ENCODE measurements around the gene SLC22A1.

DNA sequence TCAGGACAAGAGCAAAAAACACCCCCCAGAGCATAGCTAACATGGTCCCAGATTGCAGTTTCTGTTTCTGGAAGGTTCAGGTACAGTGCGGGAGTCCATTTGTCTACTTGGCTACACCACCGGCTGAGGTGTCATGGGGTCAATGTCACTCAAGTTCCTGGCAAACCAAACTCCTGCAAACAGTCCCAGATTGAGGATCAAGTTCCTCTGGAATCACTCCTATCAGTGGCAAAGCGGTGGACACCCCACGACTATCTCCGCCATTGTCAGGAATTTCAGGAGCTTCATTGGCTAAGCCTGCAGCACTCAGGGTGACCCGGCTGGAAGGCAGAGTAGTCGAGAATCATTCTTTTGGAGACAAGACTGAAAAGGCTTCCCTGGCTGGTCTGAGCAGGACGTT lies 41.8 kb downstream of the SLC22A1 start:
- TF ChIP-seq, protein P1, sequence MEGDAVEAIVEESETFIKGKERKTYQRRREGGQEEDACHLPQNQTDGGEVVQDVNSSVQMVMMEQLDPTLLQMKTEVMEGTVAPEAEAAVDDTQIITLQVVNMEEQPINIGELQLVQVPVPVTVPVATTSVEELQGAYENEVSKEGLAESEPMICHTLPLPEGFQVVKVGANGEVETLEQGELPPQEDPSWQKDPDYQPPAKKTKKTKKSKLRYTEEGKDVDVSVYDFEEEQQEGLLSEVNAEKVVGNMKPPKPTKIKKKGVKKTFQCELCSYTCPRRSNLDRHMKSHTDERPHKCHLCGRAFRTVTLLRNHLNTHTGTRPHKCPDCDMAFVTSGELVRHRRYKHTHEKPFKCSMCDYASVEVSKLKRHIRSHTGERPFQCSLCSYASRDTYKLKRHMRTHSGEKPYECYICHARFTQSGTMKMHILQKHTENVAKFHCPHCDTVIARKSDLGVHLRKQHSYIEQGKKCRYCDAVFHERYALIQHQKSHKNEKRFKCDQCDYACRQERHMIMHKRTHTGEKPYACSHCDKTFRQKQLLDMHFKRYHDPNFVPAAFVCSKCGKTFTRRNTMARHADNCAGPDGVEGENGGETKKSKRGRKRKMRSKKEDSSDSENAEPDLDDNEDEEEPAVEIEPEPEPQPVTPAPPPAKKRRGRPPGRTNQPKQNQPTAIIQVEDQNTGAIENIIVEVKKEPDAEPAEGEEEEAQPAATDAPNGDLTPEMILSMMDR (IDR thresholded peaks at IDR 0.05; ENCODE audit: insufficient read depth, low read depth, low read length), result no peak
- TF ChIP-seq EZH2 (IDR thresholded peaks at IDR 0.05; ENCODE audit: insufficient read depth, low read length), result no peak

All from astrocyte (in vitro differentiated cells and primary cell).